Lung (tissue), 12 donors: ENCODE results near the gene THUMPD1. TPM values are rescaled to one million over a fixed set of nuclear protein-coding genes. Genes with fewer than 3 reads are reported as not detected.
"Not testable (repeated sequence)": the region's sequence is repeated elsewhere in the genome, so short reads cannot be mapped to it uniquely, and the experiment has no call there.

ENCODE experiments used
- ATAC-seq: fragments of 200-7000 bp; cut with Tn5 transposase; one replicate; pipeline ENCODE4 v1.9.1; 2020; ENCODE audit warnings: moderate number of reproducible peaks; ENCODE audit not compliant: insufficient read depth, low FRiP score
- DNase-seq, 3 donors: peaks; one replicate each; pipeline ENCODE4 v3.0.0-alpha.2; 2013 to 2017
- H3K27ac ChIP-seq, 2 donors: one replicate each; pipeline ENCODE4 v1.5.1; 2013; ENCODE audit warnings: mild to moderate bottlenecking in 2 of 2, moderate library complexity in 2 of 2, control low read depth in 1 of 2, inconsistent platforms in 1 of 2, low read depth in 1 of 2, low read length in 1 of 2
- H3K27me3 ChIP-seq, 3 donors: one replicate each; pipeline ENCODE4 v1.5.1; 2013; ENCODE audit warnings: low read length in 2 of 3; ENCODE audit not compliant: control insufficient read depth in 3 of 3, insufficient read depth in 3 of 3
- H3K36me3 ChIP-seq, 4 donors: one replicate each; pipeline ENCODE4 v1.5.1; 2013; ENCODE audit warnings: low read length in 4 of 4, mild to moderate bottlenecking in 1 of 4, moderate library complexity in 1 of 4; ENCODE audit not compliant: control insufficient read depth in 4 of 4, insufficient read depth in 4 of 4
- H3K4me1 ChIP-seq, 5 donors: one replicate each; pipeline ENCODE4 v1.5.1; 2013; ENCODE audit warnings: low read length in 5 of 5, mild to moderate bottlenecking in 2 of 5, moderate library complexity in 1 of 5; ENCODE audit not compliant: control insufficient read depth in 5 of 5, insufficient read depth in 5 of 5
- H3K4me3 ChIP-seq: one replicate; pipeline ENCODE4 v1.5.1; 2013; ENCODE audit warnings: mild to moderate bottlenecking, control low read depth, moderate library complexity
- H3K9ac ChIP-seq, 2 donors: one replicate each; pipeline ENCODE4 v1.5.1; 2013; ENCODE audit warnings: low read length in 2 of 2, control low read depth in 1 of 2; ENCODE audit not compliant: insufficient read depth in 1 of 2
- H3K9me3 ChIP-seq, 4 donors: one replicate each; pipeline ENCODE4 v1.5.1; 2013; ENCODE audit warnings: low read length in 3 of 4, mild to moderate bottlenecking in 1 of 4, moderate library complexity in 1 of 4; ENCODE audit not compliant: control insufficient read depth in 4 of 4, insufficient read depth in 3 of 4
- WGBS, 2 donors: extraction: QIAGEN DNeasy Blood & Tissue Kit; methylation state at CpG; one replicate each; pipeline ENCODE4 v1.1.7; 2013; 5-methylcytosine and 5-hydroxymethylcytosine counted together
- polyA plus RNA-seq, 2 donors: library from polyadenylated mRNA; stranded (reverse); fragments of 200-250 nt; gene quantifications; one replicate each; pipeline ENCODE4 v1.2.1, GENCODE V29; 2013
- total RNA-seq, 2 donors: library from RNA; depleted of rRNA in 1 of 2; stranded (reverse); fragments of >200 nt in 1 of 2; gene quantifications; one replicate each; pipeline ENCODE4 v1.2.1, GENCODE V29; 2014 to 2021
- TF ChIP-seq, protein P1 (sequence below): IDR thresholded peaks from 2 replicates; pipeline ENCODE4 v1.5.1; 2012; ENCODE audit warnings: mild to moderate bottlenecking; ENCODE audit errors: control extremely low read depth, extremely low read depth
- donor health status: control.
- donor health status: control.
- donor health status: Bipolar disorder and iron deficiency.
- donor health status: healthy.
- donor health status: DM: yes; HTN: yes; CAD: no.

THUMPD1 gene
- total and polyA plus RNA-seq, 4 donors, result 16.2 to 64.1 (median 26.4) TPM

DNA sequence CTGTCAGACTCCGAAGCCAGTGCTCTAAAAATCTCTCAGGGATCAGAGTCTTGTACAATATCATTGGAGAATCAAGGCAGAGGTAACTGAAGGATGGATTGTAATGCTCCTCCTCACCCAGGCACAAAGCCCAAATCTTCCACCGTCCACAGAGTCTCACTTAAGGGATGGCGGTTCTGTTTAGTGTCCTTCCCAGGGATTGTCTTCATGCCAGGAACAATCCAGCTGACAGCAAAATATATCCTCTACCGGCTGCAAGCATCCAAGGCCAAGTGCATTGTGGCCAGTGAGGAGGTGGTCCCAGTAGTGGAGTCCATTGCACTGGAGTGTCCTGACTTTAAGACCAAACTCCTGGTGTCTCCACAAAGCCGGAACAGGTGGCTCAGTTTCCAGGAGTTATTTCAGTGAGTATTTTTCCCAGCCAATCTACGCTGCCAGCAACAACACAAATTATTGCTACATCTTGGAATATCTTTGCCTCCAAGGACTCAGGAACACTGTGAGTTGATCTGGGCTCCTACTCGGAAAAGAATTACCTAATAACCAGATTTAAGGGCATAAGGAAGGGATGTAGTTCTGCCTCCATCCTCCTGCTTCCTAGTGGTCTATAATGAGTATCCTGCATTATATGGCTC is 30.2 kb downstream of the THUMPD1 start:
- Histone ChIP-seq H3K9me3 (peaks cover 0 to 2% (median 0%) of the 10 kb centered on the region in 4 donors), H3K27me3 (no peaks in the 10 kb centered on the region), H3K9ac (no peak overlapping the region), H3K36me3 (no peaks in the 10 kb centered on the region), H3K4me3 (no peak overlapping the region), H3K27ac (no peak overlapping the region), H3K4me1 (no peaks in the 10 kb centered on the region)
- no peak for ATAC-seq
- DNase-seq, result no peak
- WGBS, 2 donors, result 94% methylated on average over 7 of the region's 7 CpGs
- TF ChIP-seq, protein P1, sequence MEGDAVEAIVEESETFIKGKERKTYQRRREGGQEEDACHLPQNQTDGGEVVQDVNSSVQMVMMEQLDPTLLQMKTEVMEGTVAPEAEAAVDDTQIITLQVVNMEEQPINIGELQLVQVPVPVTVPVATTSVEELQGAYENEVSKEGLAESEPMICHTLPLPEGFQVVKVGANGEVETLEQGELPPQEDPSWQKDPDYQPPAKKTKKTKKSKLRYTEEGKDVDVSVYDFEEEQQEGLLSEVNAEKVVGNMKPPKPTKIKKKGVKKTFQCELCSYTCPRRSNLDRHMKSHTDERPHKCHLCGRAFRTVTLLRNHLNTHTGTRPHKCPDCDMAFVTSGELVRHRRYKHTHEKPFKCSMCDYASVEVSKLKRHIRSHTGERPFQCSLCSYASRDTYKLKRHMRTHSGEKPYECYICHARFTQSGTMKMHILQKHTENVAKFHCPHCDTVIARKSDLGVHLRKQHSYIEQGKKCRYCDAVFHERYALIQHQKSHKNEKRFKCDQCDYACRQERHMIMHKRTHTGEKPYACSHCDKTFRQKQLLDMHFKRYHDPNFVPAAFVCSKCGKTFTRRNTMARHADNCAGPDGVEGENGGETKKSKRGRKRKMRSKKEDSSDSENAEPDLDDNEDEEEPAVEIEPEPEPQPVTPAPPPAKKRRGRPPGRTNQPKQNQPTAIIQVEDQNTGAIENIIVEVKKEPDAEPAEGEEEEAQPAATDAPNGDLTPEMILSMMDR, result no peak

GRCh38 chr16:20708129-20708528 is 33.5 kb downstream of the THUMPD1 start:
- H3K36me3 ChIP-seq, H3K4me1 ChIP-seq, ATAC-seq, H3K27me3 ChIP-seq, H3K9ac ChIP-seq, H3K9me3 ChIP-seq, DNase-seq, H3K4me3 ChIP-seq, H3K27ac ChIP-seq: not testable (repeated sequence)
- 34 to 39% methylated on average over 3 of the region's 3 CpGs for whole genome bisulfite sequencing, 2 donors

GRCh38 chr16:20707461-20707860 is 34.2 kb downstream of the THUMPD1 start:
- peaks cover 0 to 2% (median 0%) of the 10 kb centered on the region in 4 donors for H3K9me3 ChIP-seq
- H3K9ac ChIP-seq, result no peak overlapping the region
- TF ChIP-seq, protein P1, result no peak
- H3K4me1 ChIP-seq, result no peaks in the 10 kb centered on the region
- peak in 2 of 3 donors; percentile 39 to 77 for DNase-seq
- WGBS, 2 donors, result 87 to 92% methylated on average over 2 of the region's 2 CpGs
- no peaks in the 10 kb centered on the region for H3K36me3 ChIP-seq
- no peak overlapping the region for H3K27ac ChIP-seq
- H3K4me3 ChIP-seq, result no peak overlapping the region
- ATAC-seq, result no peak
- H3K27me3 ChIP-seq, result no peaks in the 10 kb centered on the region

DNA sequence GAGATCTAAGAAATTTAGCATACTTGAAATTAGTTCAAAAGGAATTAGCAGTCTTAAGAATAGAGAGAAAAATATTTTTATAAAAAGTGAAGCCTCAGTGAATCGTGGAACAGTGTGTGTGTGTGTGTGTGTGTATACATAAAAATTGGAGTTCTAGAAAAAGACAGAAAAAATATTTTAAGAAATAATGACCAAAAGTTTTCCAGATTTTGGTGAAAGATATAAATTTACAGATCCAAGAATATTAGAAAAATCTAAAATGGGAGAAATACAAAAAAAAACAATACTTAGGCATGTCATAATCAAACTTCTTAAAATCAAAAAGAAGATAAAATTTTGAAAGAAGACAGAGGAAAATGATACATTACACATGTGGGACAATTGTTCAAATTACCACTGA is 35.6 kb downstream of the THUMPD1 start:
- not testable (repeated sequence) for H3K27ac ChIP-seq, DNase-seq, H3K4me3 ChIP-seq, H3K9ac ChIP-seq, ATAC-seq, H3K27me3 ChIP-seq, H3K36me3 ChIP-seq, H3K9me3 ChIP-seq, H3K4me1 ChIP-seq
- 89 to 94% methylated on average over 1 of the region's 1 CpG for WGBS, 2 donors
